GM12873 (cell line): ENCODE data around the gene DDR2.

ENCODE experiments used
- CTCF ChIP-seq: IDR thresholded peaks from 2 replicates; pipeline ENCODE4 v1.5.1; 2012; ENCODE audit warnings: low read depth, mild to moderate bottlenecking, moderate library complexity, low read length, control low read depth; ENCODE audit not compliant: insufficient read depth; ENCODE audit errors: missing control alignments

The DDR2 gene

DNA sequence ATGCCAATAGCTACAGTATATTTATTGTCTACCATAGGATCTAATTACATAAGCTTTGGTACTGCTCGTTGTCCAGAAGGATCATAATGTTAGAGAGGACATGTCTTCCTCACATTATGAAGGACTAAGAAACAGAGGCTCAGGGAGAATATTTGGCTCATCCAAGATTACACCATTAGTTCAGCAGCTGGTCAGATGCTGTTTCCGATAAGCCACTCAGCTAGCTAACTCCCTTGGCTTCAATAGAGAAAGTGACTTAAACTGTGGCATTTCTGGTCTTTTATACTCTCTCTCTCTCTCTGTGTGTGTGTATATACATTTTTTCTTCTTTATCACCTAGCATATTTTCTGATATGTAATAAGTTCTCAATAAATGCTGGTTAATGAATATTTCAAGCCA lies 70.4 kb downstream of the DDR2 start:
- TF ChIP-seq CTCF: no peak

GRCh38 chr1:162703708-162704107 lies 71.4 kb downstream of the DDR2 start:
- no peak for TF ChIP-seq CTCF

GRCh38 chr1:162704673-162705424 lies 72.6 kb downstream of the DDR2 start:
- TF ChIP-seq CTCF: no peak

DNA sequence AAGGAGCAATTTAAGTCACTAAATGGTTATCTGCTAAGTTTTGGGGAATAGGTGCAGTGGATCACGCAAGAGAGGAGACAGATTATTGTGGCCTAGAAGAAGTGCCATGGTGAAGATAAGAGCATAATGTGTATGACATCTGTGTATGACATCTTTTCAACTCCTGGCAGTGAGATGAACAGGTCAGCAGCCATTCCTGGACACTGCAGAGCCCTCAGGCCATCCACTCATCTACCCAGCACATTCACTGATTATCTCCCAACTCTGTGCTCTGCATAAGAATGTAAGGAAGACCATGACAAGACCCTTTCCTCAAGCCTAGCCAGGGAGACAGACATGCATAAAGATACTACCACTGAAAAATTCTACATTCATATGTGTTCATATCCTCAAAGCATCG lies 73.7 kb downstream of the DDR2 start:
- no peak for TF ChIP-seq CTCF

GRCh38 chr1:162706606-162707005 lies 74.3 kb downstream of the DDR2 start:
- no peak for TF ChIP-seq CTCF

DNA sequence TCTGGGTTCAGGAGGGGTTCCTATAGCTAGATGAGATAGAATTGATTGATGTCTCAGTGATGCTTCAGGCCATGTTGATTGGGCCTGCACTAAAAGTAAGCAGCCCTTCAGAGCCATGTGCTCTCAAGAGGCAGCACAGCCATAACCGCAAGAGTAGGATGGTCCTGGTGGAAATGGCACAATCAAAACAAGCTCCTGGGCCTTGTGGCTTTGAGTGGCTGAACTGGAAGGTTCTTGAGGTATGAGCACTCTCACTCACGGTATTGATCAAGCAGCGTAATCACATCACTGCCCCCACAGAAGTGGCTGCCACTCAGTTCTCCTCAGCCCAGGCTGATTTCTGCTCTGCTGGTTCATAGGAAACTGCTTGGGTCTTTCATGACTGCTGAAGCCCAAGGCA lies 76.0 kb downstream of the DDR2 start:
- TF ChIP-seq CTCF: no peak

DNA sequence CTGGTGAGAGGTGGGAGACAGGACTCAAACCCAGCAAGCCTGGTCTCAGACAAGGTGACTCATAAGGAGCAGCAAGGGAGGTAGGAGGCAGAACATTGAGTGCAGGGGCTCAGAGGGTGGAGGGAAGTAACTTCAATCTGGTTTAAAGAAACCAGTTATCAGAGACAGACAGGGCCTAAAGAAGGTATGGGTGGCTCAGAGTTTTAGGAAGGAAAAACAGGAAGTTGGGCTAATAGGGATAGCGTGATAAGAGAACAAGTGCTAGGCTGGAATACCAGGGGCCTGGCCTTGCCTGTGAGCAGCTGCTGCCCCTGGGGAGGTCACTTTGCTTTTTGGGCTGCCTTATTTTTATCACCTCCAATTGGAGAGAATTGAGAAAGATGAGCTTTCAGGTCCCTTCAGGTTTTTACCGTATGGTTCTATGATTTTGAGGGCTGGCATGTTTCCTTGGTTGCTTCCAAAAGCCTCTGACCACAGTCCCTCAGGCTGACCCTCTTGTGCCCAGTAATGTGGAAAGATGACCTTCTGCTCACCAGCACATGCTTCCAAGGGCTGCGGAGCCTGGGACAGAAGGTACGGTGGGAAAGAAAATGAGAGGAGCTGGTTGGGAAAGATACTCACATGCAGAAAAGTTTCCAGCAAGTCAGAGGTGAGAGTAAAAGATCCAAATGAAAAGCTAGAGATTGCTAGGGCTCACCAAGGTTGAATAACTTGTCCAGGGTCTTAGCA lies 77.0 kb downstream of the DDR2 start:
- no peak for TF ChIP-seq CTCF
